Measurements from ENCODE around the gene JPH4.

The JPH4 gene

DNA sequence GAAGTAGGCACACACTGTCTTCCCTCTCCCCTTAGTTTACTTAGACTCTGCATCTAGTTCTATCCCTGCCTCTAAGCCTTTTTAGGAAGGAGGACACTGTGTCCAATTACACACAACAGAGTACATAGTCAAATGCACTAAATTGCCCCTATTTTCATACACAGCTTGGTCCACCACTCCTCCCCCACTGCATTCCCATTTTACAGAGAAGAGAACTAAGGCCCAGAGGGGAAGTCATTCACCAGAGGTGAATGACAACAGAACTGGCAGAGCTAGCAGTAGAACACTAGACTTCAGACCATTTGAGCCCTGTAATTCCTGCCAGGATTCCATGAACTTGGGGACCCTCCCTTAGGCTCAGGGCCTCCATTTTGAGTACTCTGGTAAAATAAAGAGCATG, 1.1 kb upstream of the JPH4 start:
- Histone ChIP-seq H3K4me1 (ENCODE audit: insufficient read depth, low read length) (peaks cover 8% of the 10 kb centered on the region; the same call in 1 of the 2 replicates), H3K36me3 (ENCODE audit: insufficient read depth, low read length) (no peaks in the 10 kb centered on the region; the same call in 1 of the 2 replicates), H3K9ac (ENCODE audit: low read depth, low read length) (no peak overlapping the region), H3K9me3 (ENCODE audit: control insufficient read depth, insufficient read depth, low read length) (no peaks in the 10 kb centered on the region)

DNA sequence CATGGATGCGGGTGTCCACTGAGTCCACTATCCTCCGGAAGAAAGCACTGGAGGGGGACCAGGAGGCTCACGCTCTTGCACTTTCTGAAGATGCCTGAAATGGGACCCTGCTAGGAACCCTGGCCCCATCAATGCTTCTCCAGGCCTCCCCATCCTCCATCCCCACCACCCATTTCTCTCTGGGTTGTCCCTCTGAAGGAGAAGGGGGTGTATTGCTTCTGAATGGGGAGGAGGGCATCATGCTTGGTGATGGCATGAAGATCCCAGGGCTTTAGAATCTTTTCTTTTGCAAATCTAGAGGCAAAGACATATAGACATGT, 681 bp upstream of the JPH4 start:
- H3K9ac ChIP-seq (ENCODE audit: low read depth, low read length): peak overlapping the region; percentile 51; the same call in 1 of the 2 replicates
- no peaks in the 10 kb centered on the region for H3K9me3 ChIP-seq (ENCODE audit: control insufficient read depth, insufficient read depth, low read length)
- H3K36me3 ChIP-seq (ENCODE audit: insufficient read depth, low read length): no peaks in the 10 kb centered on the region; the same call in 1 of the 2 replicates
- peaks cover 8% of the 10 kb centered on the region; the same call in 1 of the 2 replicates for H3K4me1 ChIP-seq (ENCODE audit: insufficient read depth, low read length)

DNA sequence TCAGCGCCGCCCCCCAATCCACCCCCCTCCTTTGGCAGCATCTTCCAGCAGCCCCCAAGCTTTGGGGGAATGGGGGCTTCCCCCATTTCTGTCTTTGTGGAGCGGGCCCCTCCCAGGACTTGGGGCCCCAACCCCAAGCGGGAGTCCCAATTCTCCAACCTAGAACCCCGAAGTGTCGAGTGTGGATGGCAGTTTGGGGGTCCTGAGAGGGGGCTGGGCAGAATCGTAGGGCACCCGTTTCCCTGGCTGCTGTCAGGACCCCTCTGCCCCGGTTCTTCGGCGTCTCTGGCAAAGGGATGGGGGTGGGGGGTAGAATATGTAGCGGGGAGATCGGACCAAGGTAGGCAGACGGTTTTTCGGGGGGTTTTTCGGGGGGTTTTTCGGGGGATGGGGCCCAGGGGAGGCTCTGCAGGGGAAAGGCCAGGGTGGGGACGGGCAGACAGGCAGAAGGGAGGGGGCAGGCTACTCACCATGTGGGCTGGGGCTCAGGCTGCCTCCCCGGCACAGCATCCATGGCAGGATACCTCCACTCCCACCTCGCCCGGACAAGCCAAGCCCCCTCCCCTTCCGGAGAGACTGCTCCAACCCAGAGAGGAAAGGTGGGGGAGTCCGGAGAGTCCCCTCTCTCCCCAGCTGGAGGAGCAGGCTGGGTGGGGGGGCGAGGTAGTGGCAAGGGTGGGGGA, 739 bp downstream of the JPH4 start:
- Histone ChIP-seq H3K9ac (ENCODE audit: low read depth, low read length) (peak overlapping the region; percentile 83), H3K9me3 (ENCODE audit: control insufficient read depth, insufficient read depth, low read length) (no peaks in the 10 kb centered on the region), H3K36me3 (ENCODE audit: insufficient read depth, low read length) (no peaks in the 10 kb centered on the region; the same call in 1 of the 2 replicates), H3K4me1 (ENCODE audit: insufficient read depth, low read length) (peaks cover 13% of the 10 kb centered on the region; the same call in 1 of the 2 replicates)

- H3K9ac ChIP-seq (ENCODE audit: low read depth, low read length): peak overlapping the region; percentile 83; the same call in 1 of the 2 replicates
- H3K9me3 ChIP-seq (ENCODE audit: control insufficient read depth, insufficient read depth, low read length): no peaks in the 10 kb centered on the region
- H3K4me1 ChIP-seq (ENCODE audit: insufficient read depth, low read length): peaks cover 17% of the 10 kb centered on the region; the same call in 1 of the 2 replicates
- H3K36me3 ChIP-seq (ENCODE audit: insufficient read depth, low read length): no peaks in the 10 kb centered on the region; the same call in 1 of the 2 replicates
These were observed 1.4 kb downstream of the JPH4 start for GRCh38 chr14:23577004-23577681.

GRCh38 chr14:23573384-23574015, 5.1 kb downstream of the JPH4 start:
- H3K4me1 ChIP-seq (ENCODE audit: insufficient read depth, low read length): peaks cover 22% of the 10 kb centered on the region
- no peaks in the 10 kb centered on the region; the same call in 1 of the 2 replicates for H3K36me3 ChIP-seq (ENCODE audit: insufficient read depth, low read length)
- H3K9me3 ChIP-seq (ENCODE audit: control insufficient read depth, insufficient read depth, low read length): no peaks in the 10 kb centered on the region
- H3K9ac ChIP-seq (ENCODE audit: low read depth, low read length): no peak overlapping the region

- Histone ChIP-seq H3K36me3 (ENCODE audit: insufficient read depth, low read length) (no peaks in the 10 kb centered on the region; the same call in 1 of the 2 replicates), H3K9me3 (ENCODE audit: control insufficient read depth, insufficient read depth, low read length) (no peaks in the 10 kb centered on the region), H3K9ac (ENCODE audit: low read depth, low read length) (no peak overlapping the region), H3K4me1 (ENCODE audit: insufficient read depth, low read length) (peaks cover 28% of the 10 kb centered on the region)
These were observed 5.8 kb downstream of the JPH4 start for GRCh38 chr14:23572836-23573235.

GRCh38 chr14:23572524-23572828, 6.1 kb downstream of the JPH4 start:
- no peaks in the 10 kb centered on the region; the same call in 1 of the 2 replicates for H3K36me3 ChIP-seq (ENCODE audit: insufficient read depth, low read length)
- no peaks in the 10 kb centered on the region for H3K9me3 ChIP-seq (ENCODE audit: control insufficient read depth, insufficient read depth, low read length)
- H3K4me1 ChIP-seq (ENCODE audit: insufficient read depth, low read length): peaks cover 29% of the 10 kb centered on the region
- no peak overlapping the region for H3K9ac ChIP-seq (ENCODE audit: low read depth, low read length)

- H3K9me3 ChIP-seq (ENCODE audit: control insufficient read depth, insufficient read depth, low read length): no peaks in the 10 kb centered on the region
- H3K4me1 ChIP-seq (ENCODE audit: insufficient read depth, low read length): peaks cover 29% of the 10 kb centered on the region
- no peak overlapping the region for H3K9ac ChIP-seq (ENCODE audit: low read depth, low read length)
- no peaks in the 10 kb centered on the region; the same call in 1 of the 2 replicates for H3K36me3 ChIP-seq (ENCODE audit: insufficient read depth, low read length)
These were observed 6.7 kb downstream of the JPH4 start for GRCh38 chr14:23571701-23572523.

DNA sequence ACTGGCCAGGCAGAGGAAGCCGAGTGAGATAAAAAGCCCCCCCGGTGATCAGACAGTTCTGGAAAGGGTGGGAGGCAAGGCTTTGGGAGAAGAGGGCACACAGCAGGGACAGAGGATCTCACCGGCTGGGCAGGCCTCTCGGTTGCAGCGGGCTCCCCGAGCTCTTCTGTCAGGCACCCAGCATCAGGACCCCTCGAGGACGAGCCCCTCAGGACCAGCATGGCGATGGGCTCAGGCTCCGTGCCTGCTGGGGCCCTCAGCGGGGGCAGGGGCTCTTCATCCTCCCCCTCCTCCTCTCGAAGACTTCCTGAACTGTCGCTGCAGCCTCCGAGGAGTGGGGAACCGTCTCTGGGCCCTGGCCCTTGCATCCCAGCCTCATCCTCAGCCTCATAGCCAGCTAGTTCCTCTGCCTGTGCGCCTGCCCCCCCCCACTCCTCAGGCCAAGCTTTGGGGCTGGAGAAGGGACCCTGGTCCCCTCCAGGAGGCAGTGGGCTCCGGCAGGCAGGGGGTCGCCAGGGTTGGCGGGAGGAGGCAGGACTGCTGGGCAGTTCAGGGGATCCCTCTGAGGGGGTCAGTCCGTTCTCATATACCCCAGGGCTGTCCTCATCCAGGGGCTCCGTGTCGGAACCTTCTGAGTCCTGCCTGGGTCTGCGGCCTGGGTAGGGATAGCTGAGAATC, 7.6 kb downstream of the JPH4 start:
- no peak overlapping the region for H3K9ac ChIP-seq (ENCODE audit: low read depth, low read length)
- peaks cover 33% of the 10 kb centered on the region for H3K4me1 ChIP-seq (ENCODE audit: insufficient read depth, low read length)
- no peaks in the 10 kb centered on the region for H3K9me3 ChIP-seq (ENCODE audit: control insufficient read depth, insufficient read depth, low read length)
- H3K36me3 ChIP-seq (ENCODE audit: insufficient read depth, low read length): no peaks in the 10 kb centered on the region; the same call in 1 of the 2 replicates

DNA sequence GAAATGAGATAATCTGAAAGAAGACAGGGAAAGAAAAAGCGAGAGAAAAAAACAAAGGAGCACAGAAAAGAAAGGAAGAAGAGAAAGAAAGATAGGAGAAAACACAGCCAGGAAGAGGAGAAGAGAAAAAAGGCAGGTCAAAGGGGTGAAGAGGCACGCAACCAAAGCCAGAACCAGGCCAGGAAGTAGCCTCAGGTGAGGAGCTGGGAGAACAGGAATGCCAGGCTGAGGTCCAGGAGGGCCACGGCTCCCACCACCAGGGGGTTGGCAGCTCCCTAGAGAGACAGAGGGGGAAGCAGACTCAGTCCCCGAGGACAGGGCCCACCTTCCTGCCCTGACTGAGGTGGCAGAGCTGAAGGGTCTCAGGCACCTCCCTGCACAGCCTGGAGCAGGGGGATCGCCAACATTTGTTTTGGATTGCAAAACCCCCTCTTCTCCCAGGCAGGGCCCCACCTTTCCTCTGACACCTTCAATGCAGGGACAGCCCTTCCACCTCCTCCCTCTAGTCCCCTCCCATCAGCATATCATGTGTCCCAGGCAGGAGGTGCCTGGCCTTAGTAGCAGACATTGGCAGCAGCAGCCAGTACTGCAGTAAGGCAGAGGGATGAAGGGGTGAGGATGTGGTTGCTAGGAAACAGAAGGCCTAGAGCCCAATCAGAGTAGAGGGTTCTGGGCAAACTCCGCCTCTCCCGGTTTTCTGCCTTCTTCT, 9.0 kb downstream of the JPH4 start:
- Histone ChIP-seq H3K4me1 (ENCODE audit: insufficient read depth, low read length) (peaks cover 33% of the 10 kb centered on the region), H3K9ac (ENCODE audit: low read depth, low read length) (no peak overlapping the region), H3K9me3 (ENCODE audit: control insufficient read depth, insufficient read depth, low read length) (no peaks in the 10 kb centered on the region), H3K36me3 (ENCODE audit: insufficient read depth, low read length) (no peaks in the 10 kb centered on the region)

DNA sequence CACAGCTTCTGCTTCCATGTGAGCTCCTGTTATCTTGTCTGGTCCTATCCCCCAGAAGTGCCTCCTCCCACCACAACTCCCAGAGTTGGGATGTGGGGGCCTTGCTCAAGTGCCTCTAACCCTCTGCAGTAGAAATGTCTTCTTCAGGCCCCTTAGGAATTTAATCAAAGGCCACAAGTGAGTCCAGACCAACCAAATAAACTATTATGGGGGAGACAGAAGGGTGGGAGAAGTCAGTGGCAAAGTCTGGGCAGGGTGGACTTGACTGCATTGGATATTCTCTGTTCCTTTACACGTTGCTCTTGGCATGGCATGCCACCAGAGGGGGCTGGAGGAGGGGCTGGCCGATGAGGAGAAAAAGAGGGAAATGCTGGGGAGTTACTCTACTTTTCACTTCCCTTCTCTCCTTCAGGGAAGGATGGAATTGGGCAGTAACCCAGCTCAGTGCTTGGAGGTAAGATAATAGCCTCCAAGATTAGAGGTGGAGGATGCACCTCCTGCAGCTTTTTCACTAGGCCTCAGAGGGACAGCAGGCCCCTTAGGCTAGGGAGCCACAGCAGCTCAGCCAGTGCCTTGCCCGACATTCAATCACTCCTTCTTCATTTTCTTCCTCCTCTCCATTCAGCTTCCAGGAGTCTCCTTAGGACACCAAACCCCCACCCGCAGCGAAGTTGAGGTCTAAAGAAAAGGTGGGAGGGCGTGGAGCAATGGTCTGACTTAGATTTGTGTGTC, 9.8 kb downstream of the JPH4 start:
- Histone ChIP-seq H3K9ac (ENCODE audit: low read depth, low read length) (no peak overlapping the region), H3K4me1 (ENCODE audit: insufficient read depth, low read length) (peaks cover 33% of the 10 kb centered on the region), H3K36me3 (ENCODE audit: insufficient read depth, low read length) (no peaks in the 10 kb centered on the region), H3K9me3 (ENCODE audit: control insufficient read depth, insufficient read depth, low read length) (no peaks in the 10 kb centered on the region)

DNA sequence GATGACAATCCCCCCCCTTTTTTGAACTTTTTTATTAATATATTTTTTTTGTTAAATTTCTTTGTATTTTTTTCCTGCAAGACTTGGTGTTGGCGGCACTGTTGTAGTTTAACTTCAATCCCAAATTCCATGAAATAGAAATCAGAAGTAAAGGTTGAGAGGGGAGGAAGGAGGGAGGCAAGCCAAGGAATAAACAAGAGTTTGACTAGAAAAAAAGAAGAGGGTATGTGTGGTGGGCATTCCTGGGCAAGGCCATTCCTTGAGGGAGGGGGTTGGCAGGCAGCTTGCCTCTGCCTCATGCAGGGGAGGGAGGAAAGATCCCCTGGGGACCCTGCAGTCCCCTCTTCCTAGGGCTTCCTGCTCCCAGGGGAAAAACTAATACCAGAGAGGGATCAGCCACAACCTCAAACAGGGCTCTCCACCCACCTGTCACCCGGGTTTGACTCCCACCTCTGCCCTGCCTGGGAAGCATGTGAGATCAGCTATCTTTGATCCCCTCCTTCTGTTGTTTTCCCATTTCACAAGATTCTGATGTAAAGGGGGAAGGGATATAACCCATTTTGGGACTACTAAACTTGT, 10.5 kb downstream of the JPH4 start:
- Histone ChIP-seq H3K9ac (ENCODE audit: low read depth, low read length) (peak overlapping the region; percentile 87; the same call in 1 of the 2 replicates), H3K4me1 (ENCODE audit: insufficient read depth, low read length) (peaks cover 31% of the 10 kb centered on the region), H3K36me3 (ENCODE audit: insufficient read depth, low read length) (no peaks in the 10 kb centered on the region), H3K9me3 (ENCODE audit: control insufficient read depth, insufficient read depth, low read length) (no peaks in the 10 kb centered on the region)
